ENCODE results near the gene TP53BP2.
"Not testable (repeated sequence)": the region's sequence is repeated elsewhere in the genome, so short reads cannot be mapped to it uniquely, and the experiment has no call there.

TP53BP2 gene

GRCh38 chr1:223742856-223743517, 102.8 kb downstream of the TP53BP2 start:
- DNase-seq (ENCODE audit: low spot score), result no peak

- no peak for DNase-seq (ENCODE audit: low spot score)
These were observed 103.9 kb downstream of the TP53BP2 start for GRCh38 chr1:223741861-223742260.

GRCh38 chr1:223740038-223740736, 105.6 kb downstream of the TP53BP2 start:
- DNase-seq (ENCODE audit: low spot score), result not testable (repeated sequence)

- no peak for DNase-seq (ENCODE audit: low spot score)
These were observed 106.2 kb downstream of the TP53BP2 start for GRCh38 chr1:223739366-223740037.

GRCh38 chr1:223738465-223739365, 107.0 kb downstream of the TP53BP2 start:
- DNase-seq (ENCODE audit: low spot score), result no peak

GRCh38 chr1:223737342-223737741, 108.4 kb downstream of the TP53BP2 start:
- DNase-seq (ENCODE audit: low spot score), result no peak

GRCh38 chr1:223736638-223737037, 109.1 kb downstream of the TP53BP2 start:
- DNase-seq (ENCODE audit: low spot score), result not testable (repeated sequence)

- no peak for DNase-seq (ENCODE audit: low spot score)
These were observed 111.6 kb downstream of the TP53BP2 start for GRCh38 chr1:223733898-223734852.

- no peak for DNase-seq (ENCODE audit: low spot score)
These were observed 112.6 kb downstream of the TP53BP2 start for GRCh38 chr1:223732993-223733798.

GRCh38 chr1:223731133-223731770, 114.5 kb downstream of the TP53BP2 start:
- no peak for DNase-seq (ENCODE audit: low spot score)

- no peak for DNase-seq (ENCODE audit: low spot score)
These were observed 115.1 kb downstream of the TP53BP2 start for GRCh38 chr1:223730479-223731132.

GRCh38 chr1:223729906-223730305, 115.8 kb downstream of the TP53BP2 start:
- no peak for DNase-seq (ENCODE audit: low spot score)

Measured in SW480 (cell line).